Gastrocnemius medialis (tissue), 4 donors: ENCODE data around the gene PRKCE. TPM values are rescaled to one million over a fixed set of nuclear protein-coding genes. Genes with fewer than 3 reads are reported as not detected.

Experiments
- ATAC-seq, 2 donors: fragments of 150-250 bp; one replicate each; pipeline ENCODE4 v1.9.1; 2016
- DNase-seq, 2 donors: peaks; one replicate each; pipeline ENCODE4 v3.0.0-alpha.2; 2019
- H3K27ac ChIP-seq, 4 donors: fragments of 200-600 bp; sonication (generic); 1 replicate in 1 of 4; 2 replicates in 3 of 4; pipeline ENCODE4 v1.5.1; 2016 to 2018; ENCODE audit warnings: mild to moderate bottlenecking in 2 of 4, moderate library complexity in 1 of 4
- H3K27me3 ChIP-seq, 3 donors: fragments of 200-600 bp; sonication (generic) in 2 of 3; 1 replicate in 1 of 3; 2 replicates in 2 of 3; pipeline versions ENCODE4 v1.5.1 to v1.6.0; 2016 to 2019; ENCODE audit warnings: mild to moderate bottlenecking in 1 of 3, moderate library complexity in 1 of 3
- H3K36me3 ChIP-seq, 2 donors: fragments of 200-600 bp; sonication (generic) in 1 of 2; one replicate each; pipeline ENCODE4 v1.5.1; 2017 to 2018
- H3K4me1 ChIP-seq, 2 donors: fragments of 200-600 bp; sonication (generic) in 1 of 2; one replicate each; pipeline ENCODE4 v1.5.1; 2016 to 2017; ENCODE audit warnings: mild to moderate bottlenecking in 2 of 2
- H3K4me3 ChIP-seq, 4 donors: fragments of 200-600 bp; sonication (generic) in 3 of 4; 1 replicate in 1 of 4; 2 replicates in 3 of 4; pipeline ENCODE4 v1.5.1; 2016 to 2019; ENCODE audit warnings: mild to moderate bottlenecking in 2 of 4
- H3K9me3 ChIP-seq, 3 donors: fragments of 200-600 bp; sonication (generic) in 2 of 3; 1 replicate in 1 of 3; 2 replicates in 2 of 3; pipeline ENCODE4 v1.5.1; 2016 to 2019
- CTCF ChIP-seq, 5 experiments: fragments of 450-650 bp in 3 of 5; fragments of 200-600 bp in 2 of 5; sonication (generic) in 2 of 5; IDR thresholded peaks in 4 of 5; conservative IDR thresholded peaks in 1 of 5; 1 replicate in 4 of 5; 2 replicates in 1 of 5; pipeline ENCODE4 v1.5.1; 2016 to 2019; ENCODE audit warnings: antibody characterized with exemption in 5 of 5, mild to moderate bottlenecking in 3 of 5, moderate library complexity in 3 of 5
- POLR2A ChIP-seq, 2 donors: fragments of 450-650 bp; IDR thresholded peaks; one replicate each; pipeline ENCODE4 v1.6.1; 2017; ENCODE audit warnings: antibody characterized with exemption in 2 of 2, mild to moderate bottlenecking in 2 of 2, moderate library complexity in 2 of 2
- in situ Hi-C, 4 donors: fragments of 200-750 bp; cut with MboI; loops; one replicate each; pipeline versions ENCODE4 v1.15.0 to v1.8.0; 2017; ENCODE audit warnings: low sequenced_read_pairs in 4 of 4
- intact Hi-C: fragments of 100-400 bp; cut with DNase I; formaldehyde crosslinking; loops from one replicate; pipeline ENCODE4 v1.15.1; 2023; ENCODE audit warnings: low total_unique reads
- total RNA-seq, 4 donors: library from RNA; depleted of rRNA; stranded (reverse); fragments of >200 nt; gene quantifications; one replicate each; pipeline versions ENCODE4 v1.1.0 to v1.2.3, GENCODE V29; 2016

The PRKCE gene
- total RNA-seq, 4 donors from 2014 or later, result 5.8 to 28.9 (median 11.8) TPM

- no peaks in the 10 kb centered on the region for H3K9me3 ChIP-seq
- in situ Hi-C loops, result no loop called here
- no peaks in the 10 kb centered on the region for H3K27me3 ChIP-seq
- DNase-seq, result peak; percentile 13 to 75
- ATAC-seq, result peak; percentile 61 to 83
- no peak overlapping the region for H3K4me3 ChIP-seq
- H3K36me3 ChIP-seq, result no peaks in the 10 kb centered on the region
- peaks cover 18 to 49% of the 10 kb centered on the region in 2 donors for H3K4me1 ChIP-seq
- TF ChIP-seq CTCF (IDR thresholded peaks at IDR 0.05 in 4 of 5, conservative IDR thresholded peaks at IDR 0.05 in 1 of 5), result no peak
- no peak for TF ChIP-seq POLR2A (IDR thresholded peaks at IDR 0.05)
- H3K27ac ChIP-seq, result peak overlapping the region in 3 of 4 donors; percentile 15 to 67 (median 38)
- intact Hi-C loops, result no loop called here
Observed at GRCh38 chr2:46122318-46122976, 471.0 kb downstream of the PRKCE start.

- DNase-seq (no peak), ATAC-seq (no peak)
- in situ Hi-C loops (no loop called here), intact Hi-C loops (no loop called here)
- H3K4me3 ChIP-seq, result no peak overlapping the region
- H3K27ac ChIP-seq, result no peak overlapping the region
- no peaks in the 10 kb centered on the region for H3K36me3 ChIP-seq
- H3K4me1 ChIP-seq, result peaks cover 18 to 43% of the 10 kb centered on the region in 2 donors
- no peaks in the 10 kb centered on the region for H3K27me3 ChIP-seq
- no peaks in the 10 kb centered on the region for H3K9me3 ChIP-seq
- TF ChIP-seq POLR2A (IDR thresholded peaks at IDR 0.05) (no peak), CTCF (IDR thresholded peaks at IDR 0.05 in 4 of 5, conservative IDR thresholded peaks at IDR 0.05 in 1 of 5) (no peak)
Observed at GRCh38 chr2:46123013-46123412, 471.5 kb downstream of the PRKCE start.

- Histone ChIP-seq H3K27ac (no peak overlapping the region), H3K27me3 (no peaks in the 10 kb centered on the region), H3K36me3 (no peaks in the 10 kb centered on the region), H3K4me1 (peaks cover 13 to 16% of the 10 kb centered on the region in 2 donors), H3K9me3 (no peaks in the 10 kb centered on the region), H3K4me3 (no peak overlapping the region)
- no peak for ATAC-seq
- in situ Hi-C loops (no loop called here), intact Hi-C loops (no loop called here)
- TF ChIP-seq CTCF (IDR thresholded peaks at IDR 0.05 in 4 of 5, conservative IDR thresholded peaks at IDR 0.05 in 1 of 5), result no peak
- no peak for DNase-seq
Observed at GRCh38 chr2:46125798-46126197, 474.3 kb downstream of the PRKCE start.

GRCh38 chr2:46126571-46126970 is 475.1 kb downstream of the PRKCE start:
- peak overlapping the region in 2 of 4 donors; percentile 16 to 26 for H3K27ac ChIP-seq
- ATAC-seq (no peak), DNase-seq (no peak)
- no peaks in the 10 kb centered on the region for H3K9me3 ChIP-seq
- in situ Hi-C loops (no loop called here), intact Hi-C loops (no loop called here)
- peaks cover 5 to 9% of the 10 kb centered on the region in 2 donors for H3K4me1 ChIP-seq
- no peak for TF ChIP-seq POLR2A (IDR thresholded peaks at IDR 0.05)
- no peak for TF ChIP-seq CTCF (IDR thresholded peaks at IDR 0.05 in 4 of 5, conservative IDR thresholded peaks at IDR 0.05 in 1 of 5)
- no peaks in the 10 kb centered on the region for H3K36me3 ChIP-seq
- H3K4me3 ChIP-seq, result no peak overlapping the region
- no peaks in the 10 kb centered on the region for H3K27me3 ChIP-seq

- H3K9me3 ChIP-seq, result no peaks in the 10 kb centered on the region
- peaks cover 0 to 3% of the 10 kb centered on the region in 2 donors for H3K4me1 ChIP-seq
- H3K4me3 ChIP-seq, result no peak overlapping the region
- H3K36me3 ChIP-seq, result no peaks in the 10 kb centered on the region
- DNase-seq (no peak), ATAC-seq (no peak)
- intact Hi-C loops, result no loop called here
- in situ Hi-C loops, result no loop called here
- H3K27ac ChIP-seq, result peak overlapping the region in 2 of 4 donors; percentile 16 to 26
- TF ChIP-seq CTCF (IDR thresholded peaks at IDR 0.05 in 4 of 5, conservative IDR thresholded peaks at IDR 0.05 in 1 of 5) (no peak), POLR2A (IDR thresholded peaks at IDR 0.05) (no peak)
- H3K27me3 ChIP-seq, result no peaks in the 10 kb centered on the region
Observed at GRCh38 chr2:46127176-46127575, 475.7 kb downstream of the PRKCE start.
